BJ (cell line): ENCODE data around the gene PRKCE. TPM values are rescaled to one million over a fixed set of nuclear protein-coding genes. Genes with fewer than 3 reads are reported as not detected.
A peak's percentile ranks its signal among the peaks of the same experiment; 100 is the strongest.

Experiments used
- CTCF ChIA-PET: fragments of 350-600 bp; formaldehyde crosslinking; extraction: SDS; loops from one replicate; lab custom pipeline; 2021; ENCODE audit warnings: antibody characterized with exemption, inconsistent platforms; lab: Yijun Ruan, JAX
- POLR2A ChIA-PET: fragments of 300-600 bp; sonication (Branson Sonifier 250); formaldehyde crosslinking; extraction: SDS; loops from one replicate; lab custom pipeline; 2021; ENCODE audit warnings: antibody characterized with exemption; lab: Charles Lee
- DNase-seq: peaks from one replicate; pipeline ENCODE4 v3.0.0-alpha.2; 2011; ENCODE audit warnings: low read depth
- H3K27me3 ChIP-seq: 2 replicates; pipeline ENCODE4 v1.6.0; 2011; ENCODE audit warnings: low read length; ENCODE audit not compliant: control insufficient read depth, insufficient read depth
- H3K36me3 ChIP-seq: 2 replicates; pipeline ENCODE4 v1.5.1; 2011; ENCODE audit warnings: low read length; ENCODE audit not compliant: control insufficient read depth, insufficient read depth
- H3K4me3 ChIP-seq: 2 replicates; pipeline ENCODE4 v1.5.1; 2011; ENCODE audit warnings: low read depth, mild to moderate bottlenecking, control low read depth, low read length
- CTCF ChIP-seq: IDR thresholded peaks from 2 replicates; pipeline ENCODE4 v1.5.1; 2011; ENCODE audit warnings: low read depth, mild to moderate bottlenecking, control low read depth, inconsistent platforms, low read length, moderate library complexity; ENCODE audit not compliant: insufficient read depth
- polyA plus RNA-seq: library from polyadenylated mRNA; depleted of rRNA; stranded (reverse); fragments of >200 nt; gene quantifications from 2 replicates; pipeline ENCODE4 v1.2.3, GENCODE V29; 2011

PRKCE gene
- polyA plus RNA-seq, 1 experiment: 19.7 TPM

DNA sequence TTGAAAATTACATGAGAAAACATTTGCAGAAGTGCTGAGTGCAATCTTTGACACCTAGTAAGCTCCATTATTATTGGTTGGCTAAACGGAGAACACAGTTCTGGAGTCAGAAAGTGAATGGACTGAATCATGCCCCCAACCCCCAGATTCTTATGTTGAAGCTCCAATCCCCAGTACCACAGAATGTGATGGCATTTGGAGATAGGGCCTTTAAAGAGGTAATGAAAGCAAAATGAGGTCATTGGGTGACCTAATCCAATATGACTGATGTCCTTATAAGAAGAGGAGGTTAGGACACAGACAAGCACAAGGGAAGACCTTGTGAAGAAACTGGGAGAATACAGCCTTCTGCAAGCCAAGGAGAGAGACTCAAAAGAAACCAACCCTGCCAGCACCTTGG lies 444.8 kb downstream of the PRKCE start:
- CTCF ChIA-PET: no interaction called here
- Histone ChIP-seq H3K36me3 (no peaks in the 10 kb centered on the region), H3K4me3 (no peak overlapping the region), H3K27me3 (no peaks in the 10 kb centered on the region)
- POLR2A ChIA-PET: no interaction called here
- no peak for TF ChIP-seq CTCF
- no peak for DNase-seq

DNA sequence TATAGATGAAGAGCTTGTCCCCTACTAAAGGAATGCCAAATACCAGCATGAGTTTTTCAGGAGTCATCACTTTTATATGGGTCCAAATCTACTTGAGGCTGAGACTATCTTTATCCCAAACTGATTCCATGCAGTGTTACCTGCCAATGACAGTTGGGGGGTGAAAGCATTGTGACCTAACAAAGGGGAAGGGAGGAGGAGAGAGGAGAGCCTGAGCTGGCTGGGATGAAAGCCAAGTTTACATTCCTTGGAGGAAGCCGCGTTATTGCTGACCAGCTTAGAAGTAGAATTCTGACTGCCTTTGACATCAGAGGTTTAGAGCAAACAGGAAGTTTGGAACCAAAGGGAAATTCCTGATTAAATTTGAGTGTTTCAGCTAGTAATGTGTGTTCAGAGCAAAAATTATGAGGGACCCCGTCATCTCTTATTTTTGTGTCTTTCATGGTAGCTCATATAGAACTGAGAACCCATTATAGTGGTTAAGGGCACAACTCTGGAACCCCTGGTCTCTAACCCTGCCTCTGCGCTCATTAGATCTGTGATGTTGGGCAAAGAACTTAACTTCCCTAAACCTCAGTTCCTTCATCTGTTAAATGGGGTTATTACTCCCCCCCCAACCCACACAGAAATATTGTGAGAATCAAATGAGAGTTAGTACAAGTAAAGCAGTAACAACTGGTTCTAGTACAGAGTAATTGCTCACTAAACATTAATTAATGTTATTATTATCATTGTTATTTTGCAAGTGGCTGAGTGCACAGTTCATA lies 446.4 kb downstream of the PRKCE start:
- no peaks in the 10 kb centered on the region for H3K36me3 ChIP-seq
- H3K4me3 ChIP-seq: no peak overlapping the region
- DNase-seq: peak; percentile 88
- POLR2A ChIA-PET: interaction anchor here (0.6 kb wide), 1 partner anchor 229 kb away, joined by 6 read pairs; no protein-coding TSS in a partner anchor
- no peaks in the 10 kb centered on the region for H3K27me3 ChIP-seq
- CTCF ChIA-PET: interaction anchor here (0.8 to 1.4 kb wide), 2 partner anchors 33 to 35 kb away, joined by 3 read pairs; no protein-coding TSS in a partner anchor
- no peak for TF ChIP-seq CTCF

- ChIA-PET CTCF (interaction anchor here (0.7 to 0.9 kb wide), 4 partner anchors 18 to 586 kb away, joined by 3 to 5 read pairs (median 4); no protein-coding TSS in a partner anchor), POLR2A (no interaction called here)
- TF ChIP-seq CTCF: no peak
- DNase-seq: peak; percentile 67
- H3K4me3 ChIP-seq: no peak overlapping the region
- no peaks in the 10 kb centered on the region for H3K36me3 ChIP-seq
- H3K27me3 ChIP-seq: no peaks in the 10 kb centered on the region
Measured at GRCh38 chr2:46098621-46099062, 447.2 kb downstream of the PRKCE start.

GRCh38 chr2:46101557-46102220 lies 450.2 kb downstream of the PRKCE start:
- ChIA-PET POLR2A (no interaction called here), CTCF (no interaction called here)
- no peak for DNase-seq
- Histone ChIP-seq H3K27me3 (no peaks in the 10 kb centered on the region), H3K36me3 (no peaks in the 10 kb centered on the region), H3K4me3 (no peak overlapping the region)
- TF ChIP-seq CTCF: no peak

DNA sequence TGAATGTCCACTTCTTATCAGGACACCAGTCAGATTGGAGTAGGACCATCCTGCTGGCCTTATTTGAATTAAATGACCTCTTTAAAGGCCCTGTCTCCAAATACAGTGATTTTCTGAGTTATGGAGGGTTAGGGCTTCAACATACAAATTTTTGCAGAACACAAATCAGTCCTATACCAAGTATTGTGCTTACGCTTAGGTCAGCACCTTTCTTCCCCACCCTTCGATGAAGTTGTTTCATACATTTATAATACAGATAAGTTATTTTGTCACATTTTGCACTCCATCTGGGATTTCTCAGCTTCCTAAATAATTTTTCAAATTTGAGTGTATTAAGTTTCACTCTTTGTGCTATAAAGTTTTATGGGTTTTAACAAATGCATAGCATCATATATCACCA lies 455.2 kb downstream of the PRKCE start:
- no peak for TF ChIP-seq CTCF
- Histone ChIP-seq H3K36me3 (no peaks in the 10 kb centered on the region), H3K27me3 (no peaks in the 10 kb centered on the region), H3K4me3 (no peak overlapping the region)
- POLR2A ChIA-PET: no interaction called here
- no peak for DNase-seq
- CTCF ChIA-PET: no interaction called here
